Hepatocyte (in vitro differentiated cells): Measurements from ENCODE around the gene CEBPE. TPM values are rescaled to one million over a fixed set of nuclear protein-coding genes. Genes with fewer than 3 reads are reported as not detected.

ENCODE experiments used
- DNase-seq: peaks from one replicate; pipeline ENCODE4 v3.0.0-alpha.2; 2016; ENCODE audit warnings: low spot score
- H2AFZ ChIP-seq: fragments of 200-600 bp; sonication (generic); 2 replicates; pipeline ENCODE4 v1.6.0; 2016; ENCODE audit warnings: antibody characterized with exemption, mild to moderate bottlenecking
- H3K27ac ChIP-seq: fragments of 200-600 bp; sonication (generic); 2 replicates; pipeline ENCODE4 v1.5.1; 2016; ENCODE audit warnings: mild to moderate bottlenecking
- H3K27me3 ChIP-seq: fragments of 200-600 bp; sonication (generic); 2 replicates; pipeline ENCODE4 v1.6.1; 2016
- H3K36me3 ChIP-seq: fragments of 200-600 bp; sonication (generic); replicated peaks from 2 replicates; pipeline ENCODE4 v1.5.1; 2016; ENCODE audit warnings: low read depth; ENCODE audit not compliant: insufficient read depth
- H3K4me1 ChIP-seq: fragments of 200-600 bp; sonication (generic); 2 replicates; pipeline ENCODE4 v1.5.1; 2016; ENCODE audit warnings: mild to moderate bottlenecking, moderate library complexity; ENCODE audit not compliant: insufficient read depth
- H3K4me2 ChIP-seq: fragments of 200-600 bp; sonication (generic); 2 replicates; pipeline ENCODE4 v1.6.0; 2016
- H3K4me3 ChIP-seq: fragments of 200-600 bp; sonication (generic); 2 replicates; pipeline ENCODE4 v1.5.1; 2016; ENCODE audit warnings: mild to moderate bottlenecking
- H3K79me2 ChIP-seq: fragments of 200-600 bp; sonication (generic); 2 replicates; pipeline ENCODE4 v1.6.0; 2017; ENCODE audit warnings: mild to moderate bottlenecking
- H3K9me2 ChIP-seq: fragments of 200-600 bp; sonication (generic); replicated peaks from 2 replicates; pipeline ENCODE4 v1.6.0; 2017; ENCODE audit warnings: mild to moderate bottlenecking; ENCODE audit not compliant: insufficient read depth
- H3K9me3 ChIP-seq: fragments of 200-600 bp; sonication (generic); 2 replicates; pipeline ENCODE4 v1.5.1; 2016; ENCODE audit warnings: low read depth, mild to moderate bottlenecking
- H4K20me1 ChIP-seq: fragments of 200-600 bp; sonication (generic); 2 replicates; pipeline ENCODE4 v1.6.0; 2016; ENCODE audit warnings: mild to moderate bottlenecking; ENCODE audit not compliant: insufficient read depth, poor library complexity, severe bottlenecking
- EZH2 ChIP-seq: fragments of 200-600 bp; sonication (generic); IDR thresholded peaks from 2 replicates; pipeline ENCODE4 v1.6.1; 2016; ENCODE audit warnings: antibody characterized with exemption, mild to moderate bottlenecking, borderline replicate concordance
- EZH2phosphoT487 ChIP-seq: fragments of 200-600 bp; sonication (generic); IDR thresholded peaks from one replicate; pipeline ENCODE4 v1.6.1; 2018; ENCODE audit warnings: antibody characterized with exemption, mild to moderate bottlenecking, low read depth, moderate library complexity; ENCODE audit not compliant: unreplicated experiment, severe bottlenecking
- WGBS: methylation state at CpG from one replicate; pipeline ENCODE4 v1.1.6; 2016; ENCODE audit warnings: low lambda C conversion rate; ENCODE audit errors: missing lambda C conversion rate; 5-methylcytosine and 5-hydroxymethylcytosine counted together
- polyA plus RNA-seq: library from polyadenylated mRNA; unstranded; fragments of >200 nt; fragmentation: Nextera tagmentation; extraction: Ambion mirVana; gene quantifications from 2 replicates; pipeline ENCODE4 v1.2.1, GENCODE V29; 2016
- total RNA-seq: library from RNA; depleted of rRNA; stranded (reverse); fragments of >200 nt; gene quantifications from 2 replicates; pipeline ENCODE4 v1.2.3, GENCODE V29; 2014
- TF ChIP-seq, protein P1 (sequence below): fragments of 200-600 bp; sonication (generic); IDR thresholded peaks from 2 replicates; pipeline ENCODE4 v1.5.1; 2016; ENCODE audit warnings: antibody characterized with exemption, mild to moderate bottlenecking; ENCODE audit not compliant: poor library complexity

The CEBPE gene
- total and polyA plus RNA-seq, 2 experiments from 2014 or later: not detected

DNA sequence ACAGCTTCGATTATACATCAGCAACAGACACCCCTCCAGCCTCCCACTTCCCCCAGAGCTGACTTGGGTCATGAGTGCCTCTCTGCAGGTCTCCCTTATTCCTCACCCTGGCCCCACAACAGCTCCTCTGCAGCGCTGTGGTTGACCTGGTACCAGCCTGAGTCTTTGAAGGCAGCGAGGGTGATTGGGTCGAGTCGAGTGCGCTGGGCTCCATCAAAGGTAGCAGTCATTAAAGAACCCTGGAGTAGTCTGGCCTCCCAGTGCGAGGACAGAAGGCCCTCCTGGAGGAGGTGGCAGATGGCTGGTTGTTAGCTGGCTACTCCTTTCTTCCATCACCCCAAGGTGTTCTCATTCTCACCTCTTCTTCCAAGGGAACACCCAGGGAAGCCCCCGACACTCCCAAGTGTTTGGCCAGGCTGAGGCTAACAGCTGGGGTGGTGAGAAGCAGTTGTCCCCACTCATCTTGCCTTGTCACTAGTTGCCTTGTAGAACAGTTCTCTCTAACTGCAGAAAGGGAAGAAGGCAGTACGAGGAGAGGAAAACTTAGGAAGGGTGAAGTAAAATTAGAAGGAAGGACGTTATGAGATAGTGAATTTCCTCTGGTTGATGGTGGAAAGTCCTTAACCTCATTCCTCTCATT is 16.9 kb downstream of the CEBPE start:
- 94% methylated on average over 10 of the region's 10 CpGs for WGBS
- no peaks in the 10 kb centered on the region for H3K27me3 ChIP-seq
- H3K27ac ChIP-seq: no peak overlapping the region
- no peaks in the 10 kb centered on the region for H3K9me2 ChIP-seq
- H3K36me3 ChIP-seq: no peaks in the 10 kb centered on the region
- no peak overlapping the region for H3K4me3 ChIP-seq
- no peak overlapping the region for H3K4me2 ChIP-seq
- H2AFZ ChIP-seq: no peak overlapping the region
- DNase-seq: no peak
- peaks cover 5% of the 10 kb centered on the region for H4K20me1 ChIP-seq
- peaks cover 22% of the 10 kb centered on the region for H3K79me2 ChIP-seq
- peaks cover 4% of the 10 kb centered on the region for H3K4me1 ChIP-seq
- H3K9me3 ChIP-seq: no peaks in the 10 kb centered on the region
- TF ChIP-seq EZH2: no peak
- no peak for TF ChIP-seq EZH2phosphoT487
- TF ChIP-seq, protein P1, sequence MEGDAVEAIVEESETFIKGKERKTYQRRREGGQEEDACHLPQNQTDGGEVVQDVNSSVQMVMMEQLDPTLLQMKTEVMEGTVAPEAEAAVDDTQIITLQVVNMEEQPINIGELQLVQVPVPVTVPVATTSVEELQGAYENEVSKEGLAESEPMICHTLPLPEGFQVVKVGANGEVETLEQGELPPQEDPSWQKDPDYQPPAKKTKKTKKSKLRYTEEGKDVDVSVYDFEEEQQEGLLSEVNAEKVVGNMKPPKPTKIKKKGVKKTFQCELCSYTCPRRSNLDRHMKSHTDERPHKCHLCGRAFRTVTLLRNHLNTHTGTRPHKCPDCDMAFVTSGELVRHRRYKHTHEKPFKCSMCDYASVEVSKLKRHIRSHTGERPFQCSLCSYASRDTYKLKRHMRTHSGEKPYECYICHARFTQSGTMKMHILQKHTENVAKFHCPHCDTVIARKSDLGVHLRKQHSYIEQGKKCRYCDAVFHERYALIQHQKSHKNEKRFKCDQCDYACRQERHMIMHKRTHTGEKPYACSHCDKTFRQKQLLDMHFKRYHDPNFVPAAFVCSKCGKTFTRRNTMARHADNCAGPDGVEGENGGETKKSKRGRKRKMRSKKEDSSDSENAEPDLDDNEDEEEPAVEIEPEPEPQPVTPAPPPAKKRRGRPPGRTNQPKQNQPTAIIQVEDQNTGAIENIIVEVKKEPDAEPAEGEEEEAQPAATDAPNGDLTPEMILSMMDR: no peak

DNA sequence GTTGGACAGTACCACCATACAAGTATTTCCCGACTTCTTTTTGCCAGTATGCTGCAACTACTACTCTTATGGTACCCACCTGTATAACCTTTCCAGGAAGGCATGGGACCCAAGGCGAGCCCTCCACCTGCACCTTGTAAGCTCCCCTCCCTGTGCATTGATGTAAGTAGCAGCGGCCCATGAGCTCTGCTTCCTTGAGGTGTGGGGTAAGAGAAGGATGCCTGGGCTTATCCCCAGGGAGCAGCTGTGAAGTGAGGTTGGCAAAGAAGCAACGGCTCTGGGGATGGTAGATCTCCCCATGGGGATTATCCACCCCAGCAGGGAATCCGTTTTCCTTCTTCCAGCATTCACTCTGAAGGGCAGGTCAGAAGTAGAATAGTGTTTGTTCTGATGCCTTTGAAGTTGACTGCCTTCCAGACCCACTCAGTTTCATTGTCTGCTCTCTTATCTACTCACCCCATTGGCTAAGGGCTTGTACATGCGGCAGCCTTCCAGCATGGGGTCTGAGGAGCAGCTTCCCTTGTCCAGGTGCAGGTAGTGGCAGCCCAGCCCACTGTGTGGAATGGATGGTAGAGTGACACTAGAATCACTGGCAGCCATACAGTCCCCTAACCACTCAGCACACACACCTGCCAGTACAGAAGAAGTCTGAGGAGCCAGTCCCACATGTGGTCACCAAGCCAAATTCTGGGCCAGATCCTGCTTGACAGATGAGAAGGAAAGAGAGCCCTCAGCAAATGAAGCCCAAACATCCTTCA is 17.7 kb downstream of the CEBPE start:
- Histone ChIP-seq H3K9me2 (no peaks in the 10 kb centered on the region), H3K4me1 (peaks cover 11% of the 10 kb centered on the region), H3K9me3 (no peaks in the 10 kb centered on the region), H4K20me1 (peaks cover 5% of the 10 kb centered on the region), H3K27ac (no peak overlapping the region), H3K4me3 (no peak overlapping the region), H2AFZ (no peak overlapping the region), H3K36me3 (no peaks in the 10 kb centered on the region), H3K4me2 (no peak overlapping the region), H3K79me2 (peaks cover 29% of the 10 kb centered on the region), H3K27me3 (no peaks in the 10 kb centered on the region)
- WGBS: 67% methylated on average over 6 of the region's 6 CpGs
- no peak for TF ChIP-seq EZH2
- TF ChIP-seq, protein P1: no peak
- no peak for TF ChIP-seq EZH2phosphoT487
- DNase-seq: no peak

DNA sequence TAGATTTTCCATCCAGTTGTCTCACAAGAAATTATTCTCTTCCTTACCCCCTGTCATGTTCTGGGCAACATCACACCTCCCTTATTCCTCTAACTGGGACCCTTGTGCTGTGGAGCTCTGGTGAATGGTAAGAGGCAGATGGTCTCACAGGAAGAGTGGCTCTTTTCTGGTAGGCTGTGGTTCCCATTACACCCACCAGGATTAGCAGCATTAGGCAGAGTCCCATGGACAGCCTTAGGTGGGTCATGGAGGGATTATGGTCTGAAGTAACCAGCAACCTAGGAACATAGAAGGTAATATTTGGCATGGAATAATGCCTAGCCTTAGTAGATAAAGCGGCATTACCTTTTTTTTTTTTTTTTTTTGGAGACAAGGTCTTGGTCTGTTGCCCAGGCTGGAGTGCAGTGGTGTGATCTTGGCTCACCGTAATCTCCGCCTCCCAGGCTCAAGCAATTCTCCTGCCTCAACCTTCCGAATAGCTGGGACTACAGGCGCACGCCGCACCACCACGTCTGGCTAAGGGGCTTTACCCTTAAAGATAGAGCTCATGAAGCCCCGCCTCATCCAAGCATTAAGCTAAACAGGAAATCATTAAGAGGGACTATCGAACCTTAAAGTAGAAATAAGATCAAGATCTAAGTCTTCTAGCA is 19.7 kb downstream of the CEBPE start:
- Histone ChIP-seq H3K4me3 (no peak overlapping the region), H2AFZ (no peak overlapping the region), H4K20me1 (peaks cover 6% of the 10 kb centered on the region), H3K9me2 (no peaks in the 10 kb centered on the region), H3K36me3 (no peaks in the 10 kb centered on the region), H3K9me3 (no peaks in the 10 kb centered on the region), H3K79me2 (peaks cover 35% of the 10 kb centered on the region), H3K27me3 (no peaks in the 10 kb centered on the region), H3K27ac (no peak overlapping the region), H3K4me2 (no peak overlapping the region), H3K4me1 (peaks cover 11% of the 10 kb centered on the region)
- 93% methylated on average over 10 of the region's 10 CpGs for WGBS
- no peak for TF ChIP-seq EZH2
- TF ChIP-seq, protein P1: no peak
- TF ChIP-seq EZH2phosphoT487: no peak
- no peak for DNase-seq
